ENCODE data around the gene CA9. TPM values are rescaled to one million over a fixed set of nuclear protein-coding genes. Genes with fewer than 3 reads are reported as not detected.

The CA9 gene
- total RNA-seq, 2 donors from 2014 or later = 1.8 to 5.9 TPM

GRCh38 chr9:35713578-35713977 is 39.9 kb downstream of the CA9 start:
- no peak overlapping the region for H3K4me3 ChIP-seq
- H3K9me3 ChIP-seq = no peaks in the 10 kb centered on the region
- intact Hi-C loops (cut with DNase I) = no loop called here
- H3K27me3 ChIP-seq = no peaks in the 10 kb centered on the region
- DNase-seq = no peak
- no peak overlapping the region for H3K27ac ChIP-seq
- no peak overlapping the region for H3K9ac ChIP-seq (ENCODE audit: low read depth in 2 of 2, low read length in 2 of 2)
- peaks cover 50% of the 10 kb centered on the region for H3K36me3 ChIP-seq
- TF ChIP-seq CTCF (IDR thresholded peaks at IDR 0.05) = no peak
- no peaks in the 10 kb centered on the region for H3K4me1 ChIP-seq

- Histone ChIP-seq H3K27ac (no peak overlapping the region), H3K9ac (ENCODE audit: low read depth in 2 of 2, low read length in 2 of 2) (no peak overlapping the region), H3K4me3 (no peak overlapping the region), H3K9me3 (no peaks in the 10 kb centered on the region), H3K27me3 (no peaks in the 10 kb centered on the region), H3K4me1 (no peaks in the 10 kb centered on the region), H3K36me3 (peaks cover 54% of the 10 kb centered on the region)
- no peak for TF ChIP-seq CTCF (IDR thresholded peaks at IDR 0.05)
- intact Hi-C loops (cut with DNase I) = no loop called here
- DNase-seq = no peak
Measured at GRCh38 chr9:35714123-35714522, 40.4 kb downstream of the CA9 start.

GRCh38 chr9:35714579-35715252 is 41.0 kb downstream of the CA9 start:
- H3K9ac ChIP-seq (ENCODE audit: low read depth in 2 of 2, low read length in 2 of 2) = no peak overlapping the region
- no peak overlapping the region for H3K27ac ChIP-seq
- no peaks in the 10 kb centered on the region for H3K4me1 ChIP-seq
- no peak overlapping the region for H3K4me3 ChIP-seq
- intact Hi-C loops (cut with DNase I) = no loop called here
- no peak for TF ChIP-seq CTCF (IDR thresholded peaks at IDR 0.05)
- no peak for DNase-seq
- H3K9me3 ChIP-seq = no peaks in the 10 kb centered on the region
- no peaks in the 10 kb centered on the region for H3K27me3 ChIP-seq
- H3K36me3 ChIP-seq = peaks cover 60% of the 10 kb centered on the region

GRCh38 chr9:35716230-35716629 is 42.5 kb downstream of the CA9 start:
- Histone ChIP-seq H3K4me1 (no peaks in the 10 kb centered on the region), H3K9ac (ENCODE audit: low read depth in 2 of 2, low read length in 2 of 2) (no peak overlapping the region), H3K27ac (no peak overlapping the region), H3K27me3 (no peaks in the 10 kb centered on the region), H3K36me3 (peaks cover 59% of the 10 kb centered on the region), H3K4me3 (no peak overlapping the region), H3K9me3 (no peaks in the 10 kb centered on the region)
- DNase-seq = no peak
- TF ChIP-seq CTCF (IDR thresholded peaks at IDR 0.05) = no peak
- intact Hi-C loops (cut with DNase I) = no loop called here

- DNase-seq = no peak
- Histone ChIP-seq H3K36me3 (peaks cover 67% of the 10 kb centered on the region), H3K4me1 (no peaks in the 10 kb centered on the region), H3K27ac (no peak overlapping the region), H3K9ac (ENCODE audit: low read depth in 2 of 2, low read length in 2 of 2) (no peak overlapping the region), H3K9me3 (no peaks in the 10 kb centered on the region), H3K27me3 (no peaks in the 10 kb centered on the region), H3K4me3 (no peak overlapping the region)
- intact Hi-C loops (cut with DNase I) = no loop called here
- TF ChIP-seq CTCF (IDR thresholded peaks at IDR 0.05) = no peak
Measured at GRCh38 chr9:35717132-35717870, 43.6 kb downstream of the CA9 start.
